ENCODE measurements around the gene CCIN. TPM values are rescaled to one million over a fixed set of nuclear protein-coding genes. Genes with fewer than 3 reads are reported as not detected.

The CCIN gene
- total RNA-seq, 2 donors from 2014 or later, result 0.18 to 0.35 TPM

DNA sequence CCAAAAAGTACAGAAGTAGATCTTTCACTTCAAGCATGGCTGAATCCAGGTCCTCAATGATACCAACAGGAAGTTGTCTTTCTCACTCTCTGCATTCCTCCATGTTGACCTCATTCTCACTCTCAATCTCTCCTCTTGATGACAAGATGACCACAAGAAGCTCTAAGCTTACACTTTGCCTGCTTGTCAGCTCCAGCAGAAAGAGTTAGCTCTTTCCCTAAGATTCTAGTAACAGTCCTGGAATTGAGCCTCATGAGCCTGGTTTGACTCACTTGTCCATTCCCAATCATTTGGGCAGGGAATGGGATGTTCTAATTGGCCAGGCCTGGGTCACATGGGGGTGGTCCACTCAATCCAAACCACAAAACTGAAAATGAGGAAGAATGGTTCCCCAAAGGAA, 18.2 kb downstream of the CCIN start:
- Histone ChIP-seq H3K4me3 (ENCODE audit: low read length) (no peak overlapping the region), H3K9me3 (ENCODE audit: control insufficient read depth, low read length) (no peaks in the 10 kb centered on the region), H3K9ac (ENCODE audit: extremely low read depth, low read length, poor library complexity, severe bottlenecking) (peak overlapping the region; percentile 12), H3K27ac (ENCODE audit: low read depth, low read length) (no peak overlapping the region), H3K27me3 (ENCODE audit: control insufficient read depth, insufficient read depth, low read length, poor library complexity, severe bottlenecking) (no peaks in the 10 kb centered on the region), H3K4me1 (ENCODE audit: control insufficient read depth, insufficient read depth, low read length) (peaks cover 9% of the 10 kb centered on the region), H3K36me3 (ENCODE audit: control insufficient read depth, insufficient read depth, low read length) (no peaks in the 10 kb centered on the region)
- peak overlapping the region; percentile 69 for H3K27ac Mint-ChIP-seq
- H3K4me3 Mint-ChIP-seq, result no peak overlapping the region
- peaks cover 33% of the 10 kb centered on the region for H3K4me1 Mint-ChIP-seq
- no peaks in the 10 kb centered on the region for H3K36me3 Mint-ChIP-seq (ENCODE audit: low read depth)
- no peak for DNase-seq
- no peaks in the 10 kb centered on the region for H3K27me3 Mint-ChIP-seq (ENCODE audit: insufficient read depth)
- peaks cover 5% of the 10 kb centered on the region for H3K9me3 Mint-ChIP-seq
- TF ChIP-seq, protein P1, sequence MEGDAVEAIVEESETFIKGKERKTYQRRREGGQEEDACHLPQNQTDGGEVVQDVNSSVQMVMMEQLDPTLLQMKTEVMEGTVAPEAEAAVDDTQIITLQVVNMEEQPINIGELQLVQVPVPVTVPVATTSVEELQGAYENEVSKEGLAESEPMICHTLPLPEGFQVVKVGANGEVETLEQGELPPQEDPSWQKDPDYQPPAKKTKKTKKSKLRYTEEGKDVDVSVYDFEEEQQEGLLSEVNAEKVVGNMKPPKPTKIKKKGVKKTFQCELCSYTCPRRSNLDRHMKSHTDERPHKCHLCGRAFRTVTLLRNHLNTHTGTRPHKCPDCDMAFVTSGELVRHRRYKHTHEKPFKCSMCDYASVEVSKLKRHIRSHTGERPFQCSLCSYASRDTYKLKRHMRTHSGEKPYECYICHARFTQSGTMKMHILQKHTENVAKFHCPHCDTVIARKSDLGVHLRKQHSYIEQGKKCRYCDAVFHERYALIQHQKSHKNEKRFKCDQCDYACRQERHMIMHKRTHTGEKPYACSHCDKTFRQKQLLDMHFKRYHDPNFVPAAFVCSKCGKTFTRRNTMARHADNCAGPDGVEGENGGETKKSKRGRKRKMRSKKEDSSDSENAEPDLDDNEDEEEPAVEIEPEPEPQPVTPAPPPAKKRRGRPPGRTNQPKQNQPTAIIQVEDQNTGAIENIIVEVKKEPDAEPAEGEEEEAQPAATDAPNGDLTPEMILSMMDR (conservative IDR thresholded peaks at IDR 0.05), result no peak

DNA sequence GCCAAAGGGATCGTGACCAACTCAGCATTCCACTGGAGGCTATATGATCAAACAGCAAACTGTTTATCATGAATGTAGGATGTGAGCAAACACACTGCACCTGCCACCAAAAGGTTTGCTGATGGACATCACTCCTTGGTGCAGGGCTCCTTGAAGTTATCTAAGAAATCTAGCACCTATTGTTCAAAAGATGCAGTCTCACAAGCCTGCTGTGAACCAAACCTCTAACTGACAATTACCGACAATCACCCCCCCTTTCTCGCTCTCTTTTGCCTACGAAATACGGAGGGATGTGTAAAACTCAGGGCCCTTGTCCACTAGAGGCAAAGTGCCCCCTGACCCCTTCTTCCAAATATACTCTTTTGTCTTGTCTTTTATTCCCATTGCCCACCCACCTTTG, 19.0 kb downstream of the CCIN start:
- DNase-seq, result peak; percentile 63
- H3K4me3 ChIP-seq (ENCODE audit: low read length), result no peak overlapping the region
- H3K4me1 Mint-ChIP-seq, result peaks cover 39% of the 10 kb centered on the region
- H3K9me3 Mint-ChIP-seq, result peaks cover 3% of the 10 kb centered on the region
- no peaks in the 10 kb centered on the region for H3K36me3 ChIP-seq (ENCODE audit: control insufficient read depth, insufficient read depth, low read length)
- H3K4me1 ChIP-seq (ENCODE audit: control insufficient read depth, insufficient read depth, low read length), result peaks cover 14% of the 10 kb centered on the region
- no peak overlapping the region for H3K27ac ChIP-seq (ENCODE audit: low read depth, low read length)
- WGBS, 2 experiments (ENCODE audit: insufficient coverage in 1 of 2, insufficient read length in 1 of 2), result 49 to 55% methylated on average over 2 to 5 of the region's 5 CpGs
- H3K27me3 Mint-ChIP-seq (ENCODE audit: insufficient read depth), result no peaks in the 10 kb centered on the region
- no peaks in the 10 kb centered on the region for H3K36me3 Mint-ChIP-seq (ENCODE audit: low read depth)
- no peaks in the 10 kb centered on the region for H3K9me3 ChIP-seq (ENCODE audit: control insufficient read depth, low read length)
- TF ChIP-seq, protein P1 (conservative IDR thresholded peaks at IDR 0.05), result no peak
- H3K9ac ChIP-seq (ENCODE audit: extremely low read depth, low read length, poor library complexity, severe bottlenecking), result peak overlapping the region; percentile 21
- no peak overlapping the region for H3K4me3 Mint-ChIP-seq
- peak overlapping the region; percentile 69 for H3K27ac Mint-ChIP-seq
- no peaks in the 10 kb centered on the region for H3K27me3 ChIP-seq (ENCODE audit: control insufficient read depth, insufficient read depth, low read length, poor library complexity, severe bottlenecking)

DNA sequence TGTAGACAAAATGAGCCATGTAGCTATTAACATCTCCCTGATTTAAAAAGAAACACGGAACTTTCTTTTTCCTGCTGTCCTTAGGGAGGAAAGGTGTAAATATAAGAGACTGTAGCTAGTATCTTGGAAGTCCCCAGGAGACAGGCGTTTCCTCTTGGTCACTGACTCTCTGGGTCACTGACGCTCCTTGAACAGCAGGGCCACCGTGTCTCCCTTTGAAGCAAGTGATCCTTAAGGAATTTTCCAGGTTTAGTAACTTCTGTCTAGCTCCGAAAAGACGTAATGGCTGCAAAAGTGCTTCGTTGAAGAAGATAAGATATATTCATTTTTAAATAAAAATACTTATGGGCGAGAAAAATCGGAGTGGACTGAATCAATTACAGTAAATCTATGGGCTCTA, 20.8 kb downstream of the CCIN start:
- Mint-ChIP-seq H3K9me3 (peaks cover under 1% of the 10 kb centered on the region), H3K27me3 (ENCODE audit: insufficient read depth) (no peaks in the 10 kb centered on the region), H3K36me3 (ENCODE audit: low read depth) (peaks cover 13% of the 10 kb centered on the region), H3K27ac (peak overlapping the region; percentile 89), H3K4me1 (peaks cover 50% of the 10 kb centered on the region), H3K4me3 (peak overlapping the region; percentile 90)
- Histone ChIP-seq H3K27me3 (ENCODE audit: control insufficient read depth, insufficient read depth, low read length, poor library complexity, severe bottlenecking) (no peaks in the 10 kb centered on the region), H3K27ac (ENCODE audit: low read depth, low read length) (no peak overlapping the region), H3K36me3 (ENCODE audit: control insufficient read depth, insufficient read depth, low read length) (peaks cover 11% of the 10 kb centered on the region), H3K4me1 (ENCODE audit: control insufficient read depth, insufficient read depth, low read length) (peaks cover 14% of the 10 kb centered on the region), H3K9ac (ENCODE audit: extremely low read depth, low read length, poor library complexity, severe bottlenecking) (peak overlapping the region; percentile 94), H3K4me3 (ENCODE audit: low read length) (peak overlapping the region; percentile 98), H3K9me3 (ENCODE audit: control insufficient read depth, low read length) (no peaks in the 10 kb centered on the region)
- WGBS, 2 experiments (ENCODE audit: insufficient coverage in 1 of 2, insufficient read length in 1 of 2), result 12 to 27% methylated on average over 3 to 8 of the region's 9 CpGs
- TF ChIP-seq, protein P1 (conservative IDR thresholded peaks at IDR 0.05), result no peak
- no peak for DNase-seq

All from endodermal cell (in vitro differentiated cells).